ENCODE measurements around the gene FAM153A.
"Not testable (repeated sequence)": the region's sequence is repeated elsewhere in the genome, so short reads cannot be mapped to it uniquely, and the experiment has no call there.

- TF ChIP-seq CTCF (IDR thresholded peaks at IDR 0.05; ENCODE audit: insufficient read depth, low read length); POLR2AphosphoS5 (IDR thresholded peaks at IDR 0.05; ENCODE audit: low read depth); REST (IDR thresholded peaks at IDR 0.05; ENCODE audit: insufficient replicate concordance, low read depth); SPI1 (IDR thresholded peaks at IDR 0.05; ENCODE audit: borderline replicate concordance, low read depth); GABPA (IDR thresholded peaks at IDR 0.05; ENCODE audit: low read depth): not testable (repeated sequence)
Measured at GRCh38 chr5:177681920-177682319, 100.8 kb downstream of the FAM153A start.

Data from HL-60 (cell line).